ENCODE results near the gene TBRG4.

DNA sequence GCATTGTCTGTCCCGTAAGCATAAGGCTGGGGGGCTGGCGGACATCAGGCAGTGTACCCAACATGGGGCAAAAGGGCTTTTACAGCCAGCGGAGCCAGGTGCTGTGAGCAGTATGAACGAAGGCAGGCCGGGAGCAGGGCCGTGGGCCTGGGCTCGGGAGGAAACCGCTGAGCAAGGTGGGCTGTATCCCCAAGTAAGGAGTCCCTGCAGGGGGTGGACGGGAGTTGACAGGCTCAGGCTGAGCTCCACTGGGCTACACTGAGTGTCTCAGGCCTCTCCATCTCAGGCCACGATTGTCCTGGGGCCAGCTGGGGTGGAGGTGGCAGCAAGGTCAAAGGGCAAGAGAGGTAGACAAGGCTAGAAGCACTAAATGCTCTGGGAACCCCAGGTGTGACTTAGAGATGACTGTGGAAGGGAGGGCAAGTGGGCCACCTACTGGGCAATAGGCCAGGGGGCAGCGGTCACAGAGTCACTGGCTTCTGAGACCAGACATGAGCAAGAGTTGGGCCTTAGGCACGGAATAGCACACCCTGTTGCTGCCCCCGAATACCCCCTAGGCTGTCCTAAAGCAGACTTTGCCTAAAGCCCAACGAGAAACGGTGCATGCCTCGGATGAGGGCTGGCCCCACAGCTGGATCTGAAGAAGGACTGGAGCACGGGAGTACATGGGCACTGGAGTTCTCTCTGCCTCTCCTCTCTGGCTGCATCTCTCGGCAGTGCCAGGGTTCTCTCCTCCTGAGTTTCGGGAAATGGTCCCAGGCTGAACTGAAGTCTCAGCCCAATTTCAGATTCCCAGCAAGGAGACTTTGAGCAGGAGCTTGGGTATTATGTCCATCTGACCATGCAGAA, 35.3 kb upstream of the TBRG4 start:
- TF ChIP-seq CTCF (IDR thresholded peaks at IDR 0.05) (no peak), POLR2A (IDR thresholded peaks at IDR 0.05) (no peak), EP300 (IDR thresholded peaks at IDR 0.05) (no peak)
